GM23248 (cell line): ENCODE measurements around the gene CALN1.

Experiments used
- EZH2 ChIP-seq: fragments of 200-600 bp; sonication (generic); IDR thresholded peaks from 2 replicates; pipeline ENCODE4 v1.6.1; 2018; ENCODE audit warnings: antibody characterized with exemption, mild to moderate bottlenecking; ENCODE audit not compliant: insufficient read depth, poor library complexity, severe bottlenecking
- EZH2phosphoT487 ChIP-seq: fragments of 200-600 bp; sonication (generic); IDR thresholded peaks from 2 replicates; pipeline ENCODE4 v1.6.1; 2018; ENCODE audit warnings: antibody characterized with exemption, moderate library complexity, mild to moderate bottlenecking, low read depth; ENCODE audit not compliant: insufficient read depth

- no peak for TF ChIP-seq EZH2
- no peak for TF ChIP-seq EZH2phosphoT487
These were observed 676.1 kb downstream of the CALN1 start for GRCh38 chr7:71735961-71736556.
